Measurements from ENCODE around the gene INSM2.

DNA sequence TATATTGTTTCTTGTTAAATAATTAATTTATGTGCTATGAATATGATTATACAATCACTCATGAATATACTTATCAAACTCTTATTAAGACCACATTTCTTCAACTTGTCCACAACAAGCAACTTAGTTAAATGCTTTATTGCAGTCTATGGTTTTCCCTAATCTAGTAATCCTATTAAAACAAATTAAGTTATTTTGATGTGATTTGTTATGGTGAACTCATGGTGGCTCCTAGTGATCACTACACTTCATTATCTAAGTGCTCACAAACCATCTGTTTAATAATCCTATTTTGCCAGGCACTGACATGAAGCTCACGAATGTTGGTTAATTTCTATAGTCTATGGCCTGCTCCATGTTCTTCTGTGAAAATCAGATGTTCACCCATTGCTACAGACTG, 42.9 kb downstream of the INSM2 start:
- TF ChIP-seq, protein P1, sequence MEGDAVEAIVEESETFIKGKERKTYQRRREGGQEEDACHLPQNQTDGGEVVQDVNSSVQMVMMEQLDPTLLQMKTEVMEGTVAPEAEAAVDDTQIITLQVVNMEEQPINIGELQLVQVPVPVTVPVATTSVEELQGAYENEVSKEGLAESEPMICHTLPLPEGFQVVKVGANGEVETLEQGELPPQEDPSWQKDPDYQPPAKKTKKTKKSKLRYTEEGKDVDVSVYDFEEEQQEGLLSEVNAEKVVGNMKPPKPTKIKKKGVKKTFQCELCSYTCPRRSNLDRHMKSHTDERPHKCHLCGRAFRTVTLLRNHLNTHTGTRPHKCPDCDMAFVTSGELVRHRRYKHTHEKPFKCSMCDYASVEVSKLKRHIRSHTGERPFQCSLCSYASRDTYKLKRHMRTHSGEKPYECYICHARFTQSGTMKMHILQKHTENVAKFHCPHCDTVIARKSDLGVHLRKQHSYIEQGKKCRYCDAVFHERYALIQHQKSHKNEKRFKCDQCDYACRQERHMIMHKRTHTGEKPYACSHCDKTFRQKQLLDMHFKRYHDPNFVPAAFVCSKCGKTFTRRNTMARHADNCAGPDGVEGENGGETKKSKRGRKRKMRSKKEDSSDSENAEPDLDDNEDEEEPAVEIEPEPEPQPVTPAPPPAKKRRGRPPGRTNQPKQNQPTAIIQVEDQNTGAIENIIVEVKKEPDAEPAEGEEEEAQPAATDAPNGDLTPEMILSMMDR (IDR thresholded peaks at IDR 0.05 in 4 of 5, conservative IDR thresholded peaks at IDR 0.05 in 1 of 5): no peak
- no peak for TF ChIP-seq POLR2A (IDR thresholded peaks at IDR 0.05)

Measured in gastrocnemius medialis (tissue), 4 donors.